Measurements from ENCODE around the gene KIF2C. TPM values are rescaled to one million over a fixed set of nuclear protein-coding genes. Genes with fewer than 3 reads are reported as not detected.

Gene KIF2C
- total and polyA plus RNA-seq, 9 of the 15 experiments (the other 6 are each of a cell fraction or from before 2014, with no cell fraction given): 84.9 to 226 (median 169) TPM

DNA sequence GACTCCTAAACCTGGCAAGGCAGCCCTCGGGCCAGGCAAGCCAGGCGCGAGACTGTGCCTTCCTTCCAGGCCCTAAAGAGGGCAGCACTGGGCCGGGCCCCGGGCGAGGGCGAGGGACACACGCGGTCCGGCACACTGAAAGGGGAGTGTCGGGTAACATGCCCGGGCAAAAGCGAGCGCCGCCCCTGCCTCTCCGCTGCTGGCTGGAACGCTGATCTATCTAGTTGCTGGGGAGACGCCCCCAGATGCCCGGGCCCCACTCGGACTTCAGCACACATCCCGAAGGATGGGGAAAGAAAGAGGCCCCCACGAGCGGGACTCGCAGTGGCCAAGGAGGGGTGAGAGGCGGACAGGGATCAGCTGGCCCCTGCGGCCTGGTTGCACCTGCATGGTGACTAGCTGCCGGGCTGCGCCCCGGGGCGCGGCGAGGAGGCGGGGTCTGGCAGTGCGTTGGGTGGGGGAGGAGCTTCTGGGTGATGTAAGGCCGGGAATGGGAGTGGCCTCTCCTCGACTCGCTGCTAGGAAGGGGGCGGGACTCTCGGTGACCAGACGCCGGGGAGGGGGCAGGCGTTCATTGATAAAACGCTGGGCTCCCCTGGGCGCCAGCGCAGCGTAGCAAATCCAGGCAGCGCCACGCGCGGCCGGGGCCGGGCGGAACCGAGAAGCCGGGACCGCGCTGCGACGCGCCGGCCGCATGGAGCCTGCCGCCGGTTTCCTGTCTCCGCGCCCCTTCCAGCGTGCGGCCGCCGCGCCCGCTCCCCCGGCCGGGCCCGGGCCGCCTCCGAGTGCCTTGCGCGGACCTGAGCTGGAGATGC lies 60.3 kb downstream of the KIF2C start, which contains the start of gene PLK3 (continued):
- TF ChIP-seq, protein P1, sequence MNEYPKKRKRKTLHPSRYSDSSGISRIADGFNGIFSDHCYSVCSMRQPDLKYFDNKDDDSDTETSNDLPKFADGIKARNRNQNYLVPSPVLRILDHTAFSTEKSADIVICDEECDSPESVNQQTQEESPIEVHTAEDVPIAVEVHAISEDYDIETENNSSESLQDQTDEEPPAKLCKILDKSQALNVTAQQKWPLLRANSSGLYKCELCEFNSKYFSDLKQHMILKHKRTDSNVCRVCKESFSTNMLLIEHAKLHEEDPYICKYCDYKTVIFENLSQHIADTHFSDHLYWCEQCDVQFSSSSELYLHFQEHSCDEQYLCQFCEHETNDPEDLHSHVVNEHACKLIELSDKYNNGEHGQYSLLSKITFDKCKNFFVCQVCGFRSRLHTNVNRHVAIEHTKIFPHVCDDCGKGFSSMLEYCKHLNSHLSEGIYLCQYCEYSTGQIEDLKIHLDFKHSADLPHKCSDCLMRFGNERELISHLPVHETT (CRISPR knock-in tag; conservative IDR thresholded peaks at IDR 0.05 in 1 of 2, IDR thresholded peaks at IDR 0.05 in 1 of 2): 0 out of 4 replicates have a peak, but pooled peaks of 1 of the 2 experiments have one; percentile 37
- peak in 1 of 2 experiments; percentile 38; a peak in 1 of 4 replicates for TF ChIP-seq FOXA3 (CRISPR knock-in tag; conservative IDR thresholded peaks at IDR 0.05 in 1 of 2, IDR thresholded peaks at IDR 0.05 in 1 of 2)
- peak; percentile 79; the same call in 1 of the 2 replicates for TF ChIP-seq ZNF584 (CRISPR knock-in tag; IDR thresholded peaks at IDR 0.05; ENCODE audit: low read depth)
- no peak for TF ChIP-seq NFRKB (IDR thresholded peaks at IDR 0.05; ENCODE audit: low read depth)
- TF ChIP-seq ZNF561 (CRISPR knock-in tag; conservative IDR thresholded peaks at IDR 0.05): no peak
- no peak for TF ChIP-seq PHB2 (IDR thresholded peaks at IDR 0.05; ENCODE audit: low read depth)
- peak; percentile 97 for TF ChIP-seq CXXC5 (CRISPR knock-in tag; IDR thresholded peaks at IDR 0.05)
- no peak; the same call in 1 of the 2 replicates for TF ChIP-seq FOXJ2 (tag; IDR thresholded peaks at IDR 0.05)
- TF ChIP-seq, protein P2, sequence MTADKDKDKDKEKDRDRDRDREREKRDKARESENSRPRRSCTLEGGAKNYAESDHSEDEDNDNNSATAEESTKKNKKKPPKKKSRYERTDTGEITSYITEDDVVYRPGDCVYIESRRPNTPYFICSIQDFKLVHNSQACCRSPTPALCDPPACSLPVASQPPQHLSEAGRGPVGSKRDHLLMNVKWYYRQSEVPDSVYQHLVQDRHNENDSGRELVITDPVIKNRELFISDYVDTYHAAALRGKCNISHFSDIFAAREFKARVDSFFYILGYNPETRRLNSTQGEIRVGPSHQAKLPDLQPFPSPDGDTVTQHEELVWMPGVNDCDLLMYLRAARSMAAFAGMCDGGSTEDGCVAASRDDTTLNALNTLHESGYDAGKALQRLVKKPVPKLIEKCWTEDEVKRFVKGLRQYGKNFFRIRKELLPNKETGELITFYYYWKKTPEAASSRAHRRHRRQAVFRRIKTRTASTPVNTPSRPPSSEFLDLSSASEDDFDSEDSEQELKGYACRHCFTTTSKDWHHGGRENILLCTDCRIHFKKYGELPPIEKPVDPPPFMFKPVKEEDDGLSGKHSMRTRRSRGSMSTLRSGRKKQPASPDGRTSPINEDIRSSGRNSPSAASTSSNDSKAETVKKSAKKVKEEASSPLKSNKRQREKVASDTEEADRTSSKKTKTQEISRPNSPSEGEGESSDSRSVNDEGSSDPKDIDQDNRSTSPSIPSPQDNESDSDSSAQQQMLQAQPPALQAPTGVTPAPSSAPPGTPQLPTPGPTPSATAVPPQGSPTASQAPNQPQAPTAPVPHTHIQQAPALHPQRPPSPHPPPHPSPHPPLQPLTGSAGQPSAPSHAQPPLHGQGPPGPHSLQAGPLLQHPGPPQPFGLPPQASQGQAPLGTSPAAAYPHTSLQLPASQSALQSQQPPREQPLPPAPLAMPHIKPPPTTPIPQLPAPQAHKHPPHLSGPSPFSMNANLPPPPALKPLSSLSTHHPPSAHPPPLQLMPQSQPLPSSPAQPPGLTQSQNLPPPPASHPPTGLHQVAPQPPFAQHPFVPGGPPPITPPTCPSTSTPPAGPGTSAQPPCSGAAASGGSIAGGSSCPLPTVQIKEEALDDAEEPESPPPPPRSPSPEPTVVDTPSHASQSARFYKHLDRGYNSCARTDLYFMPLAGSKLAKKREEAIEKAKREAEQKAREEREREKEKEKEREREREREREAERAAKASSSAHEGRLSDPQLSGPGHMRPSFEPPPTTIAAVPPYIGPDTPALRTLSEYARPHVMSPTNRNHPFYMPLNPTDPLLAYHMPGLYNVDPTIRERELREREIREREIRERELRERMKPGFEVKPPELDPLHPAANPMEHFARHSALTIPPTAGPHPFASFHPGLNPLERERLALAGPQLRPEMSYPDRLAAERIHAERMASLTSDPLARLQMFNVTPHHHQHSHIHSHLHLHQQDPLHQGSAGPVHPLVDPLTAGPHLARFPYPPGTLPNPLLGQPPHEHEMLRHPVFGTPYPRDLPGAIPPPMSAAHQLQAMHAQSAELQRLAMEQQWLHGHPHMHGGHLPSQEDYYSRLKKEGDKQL (CRISPR knock-in tag; IDR thresholded peaks at IDR 0.05; ENCODE audit: borderline replicate concordance): no peak
- no peak for TF ChIP-seq ZNF445 (CRISPR knock-in tag; IDR thresholded peaks at IDR 0.05; ENCODE audit: low read depth)
- TF ChIP-seq NUFIP1 (IDR thresholded peaks at IDR 0.05; ENCODE audit: partially characterized antibody): peak; percentile 62
- 0 out of 2 replicates have a peak, but pooled peaks have one; percentile 46 for TF ChIP-seq ZBED1 (IDR thresholded peaks at IDR 0.05)
- TF ChIP-seq TBP (optimal IDR thresholded peaks at IDR 0.05; ENCODE audit: low read depth, low read length): peak; percentile 96
- TF ChIP-seq, protein P3, sequence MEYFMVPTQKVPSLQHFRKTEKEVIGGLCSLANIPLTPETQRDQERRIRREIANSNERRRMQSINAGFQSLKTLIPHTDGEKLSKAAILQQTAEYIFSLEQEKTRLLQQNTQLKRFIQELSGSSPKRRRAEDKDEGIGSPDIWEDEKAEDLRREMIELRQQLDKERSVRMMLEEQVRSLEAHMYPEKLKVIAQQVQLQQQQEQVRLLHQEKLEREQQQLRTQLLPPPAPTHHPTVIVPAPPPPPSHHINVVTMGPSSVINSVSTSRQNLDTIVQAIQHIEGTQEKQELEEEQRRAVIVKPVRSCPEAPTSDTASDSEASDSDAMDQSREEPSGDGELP (CRISPR knock-in tag; IDR thresholded peaks at IDR 0.05; ENCODE audit: borderline replicate concordance): peak; percentile 100
- TF ChIP-seq MIER1 (IDR thresholded peaks at IDR 0.05; ENCODE audit: low read depth): no peak
- TF ChIP-seq ZNF263 (CRISPR knock-in tag; IDR thresholded peaks at IDR 0.05; ENCODE audit: borderline replicate concordance): no peak; the same call in 1 of the 2 replicates
- peak; percentile 65; the same call in 1 of the 2 replicates for TF ChIP-seq ZC3H11A (IDR thresholded peaks at IDR 0.05; ENCODE audit: low read depth, low read length)
- no peak for TF ChIP-seq ARHGAP35 (IDR thresholded peaks at IDR 0.05; ENCODE audit: partially characterized antibody)
- TF ChIP-seq E2F3 (CRISPR knock-in tag; IDR thresholded peaks at IDR 0.05): peak; percentile 82; the same call in 1 of the 2 replicates
- TF ChIP-seq FOXP1 (CRISPR knock-in tag; IDR thresholded peaks at IDR 0.05): peak; percentile 80

Data from K562 (cell line).